HFFc6 (cell line): Measurements from ENCODE around the gene EBF3. TPM values are rescaled to one million over a fixed set of nuclear protein-coding genes. Genes with fewer than 3 reads are reported as not detected.

Experiments used
- DNase-seq: peaks from one replicate; pipeline ENCODE4 v3.0.0-alpha.2; 2018
- H3K27ac Mint-ChIP-seq: 2 replicates; pipeline ENCODE4 v1.8.0; 2020; ENCODE audit warnings: mild to moderate bottlenecking, mixed read lengths
- H3K27me3 Mint-ChIP-seq: 2 replicates; pipeline ENCODE4 v1.8.0; 2021; ENCODE audit warnings: mild to moderate bottlenecking, moderate library complexity, mixed read lengths; ENCODE audit not compliant: insufficient read depth
- H3K36me3 Mint-ChIP-seq: 2 replicates; pipeline ENCODE4 v1.8.0; 2021; ENCODE audit warnings: low read depth, mixed read lengths
- H3K4me1 Mint-ChIP-seq: 2 replicates; pipeline ENCODE4 v1.8.0; 2020; ENCODE audit warnings: low read depth, mixed read lengths
- H3K4me3 Mint-ChIP-seq: 2 replicates; pipeline ENCODE4 v1.8.0; 2020; ENCODE audit warnings: mild to moderate bottlenecking, moderate library complexity, mixed read lengths
- H3K9me3 Mint-ChIP-seq: 2 replicates; pipeline ENCODE4 v1.8.0; 2020; ENCODE audit warnings: mild to moderate bottlenecking, mixed read lengths
- CTCF ChIP-seq: fragments of 200-600 bp; sonication (generic); IDR thresholded peaks from 2 replicates; pipeline ENCODE4 v1.5.0; 2021; ENCODE audit warnings: antibody characterized with exemption, mild to moderate bottlenecking
- total RNA-seq, 6 experiments: library from RNA; stranded (reverse); fragmentation: NEBNext Ultra II Directional; extraction: Animal tissue kit (Norgen Biotek cat#: 25700); gene quantifications; 2 replicates in 1 of 6; 3 replicates in 5 of 6; pipeline ENCODE4 v1.2.3, GENCODE V29; 2021

EBF3 gene
- total RNA-seq, 6 experiments from 2014 or later, result 0.14 to 0.39 (median 0.21) TPM; not detected in 2

DNA sequence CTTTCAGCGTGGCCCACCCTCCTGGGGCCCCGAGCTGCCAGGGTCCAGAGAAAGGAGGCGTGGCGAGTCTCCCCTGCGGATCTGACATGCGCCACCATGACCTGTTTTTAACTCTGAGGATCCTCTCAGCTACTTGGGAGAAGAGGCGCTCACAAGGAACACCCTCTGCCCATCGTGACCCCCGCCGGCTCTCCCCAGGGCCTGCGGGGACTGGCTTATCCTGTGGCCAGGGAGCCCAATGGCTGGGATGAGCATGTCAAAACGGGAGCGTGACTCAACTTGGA lies 93.7 kb downstream of the EBF3 start:
- no peak for DNase-seq
- Mint-ChIP-seq H3K27ac (no peak overlapping the region), H3K9me3 (peaks cover 35% of the 10 kb centered on the region), H3K36me3 (no peaks in the 10 kb centered on the region), H3K4me3 (no peak overlapping the region), H3K4me1 (no peaks in the 10 kb centered on the region), H3K27me3 (peaks cover 5% of the 10 kb centered on the region)
- TF ChIP-seq CTCF, result no peak

DNA sequence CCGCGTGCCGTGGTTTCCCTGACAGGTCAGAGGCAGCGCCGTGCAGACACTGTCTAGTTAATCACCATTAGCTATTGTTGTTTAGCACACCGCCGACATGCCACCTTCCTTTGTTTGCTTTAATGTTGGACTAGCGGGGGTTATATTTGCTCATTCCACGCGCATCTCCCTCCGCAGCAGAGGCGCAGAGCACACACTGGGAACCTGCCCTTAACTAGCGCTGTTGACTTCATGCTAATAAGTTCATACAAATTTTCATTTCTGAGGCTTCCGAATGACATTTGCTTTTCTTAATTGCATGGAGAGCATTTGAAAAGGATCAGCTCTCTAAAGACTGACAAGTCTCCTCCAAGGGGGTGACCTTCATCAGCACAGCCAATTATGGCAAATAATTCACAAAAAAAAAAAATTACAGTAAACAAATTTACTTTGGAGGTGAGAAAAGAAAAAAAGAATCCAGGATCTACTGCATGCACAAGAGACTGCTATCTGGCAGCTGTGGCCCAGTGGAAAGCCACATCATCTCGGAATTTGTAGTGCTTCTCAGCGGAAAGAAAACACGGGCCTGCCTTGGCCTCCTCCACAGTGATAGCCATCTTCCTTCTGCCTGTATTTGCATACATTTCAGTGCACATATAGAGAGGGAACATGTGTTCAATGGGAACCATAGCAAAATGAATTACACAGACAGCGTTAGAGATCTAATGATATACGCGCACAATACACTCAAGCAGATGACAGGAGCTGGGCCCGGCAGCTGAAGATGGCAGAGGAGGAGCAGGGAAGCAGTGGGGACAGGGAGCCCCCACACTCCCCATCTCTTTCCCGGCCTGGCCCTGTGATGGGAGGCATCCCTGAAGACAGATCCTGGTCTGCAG lies 94.2 kb downstream of the EBF3 start:
- Mint-ChIP-seq H3K4me1 (no peaks in the 10 kb centered on the region), H3K36me3 (no peaks in the 10 kb centered on the region), H3K4me3 (no peak overlapping the region), H3K27ac (no peak overlapping the region), H3K9me3 (peaks cover 35% of the 10 kb centered on the region), H3K27me3 (peaks cover 5% of the 10 kb centered on the region)
- no peak for DNase-seq
- no peak for TF ChIP-seq CTCF

DNA sequence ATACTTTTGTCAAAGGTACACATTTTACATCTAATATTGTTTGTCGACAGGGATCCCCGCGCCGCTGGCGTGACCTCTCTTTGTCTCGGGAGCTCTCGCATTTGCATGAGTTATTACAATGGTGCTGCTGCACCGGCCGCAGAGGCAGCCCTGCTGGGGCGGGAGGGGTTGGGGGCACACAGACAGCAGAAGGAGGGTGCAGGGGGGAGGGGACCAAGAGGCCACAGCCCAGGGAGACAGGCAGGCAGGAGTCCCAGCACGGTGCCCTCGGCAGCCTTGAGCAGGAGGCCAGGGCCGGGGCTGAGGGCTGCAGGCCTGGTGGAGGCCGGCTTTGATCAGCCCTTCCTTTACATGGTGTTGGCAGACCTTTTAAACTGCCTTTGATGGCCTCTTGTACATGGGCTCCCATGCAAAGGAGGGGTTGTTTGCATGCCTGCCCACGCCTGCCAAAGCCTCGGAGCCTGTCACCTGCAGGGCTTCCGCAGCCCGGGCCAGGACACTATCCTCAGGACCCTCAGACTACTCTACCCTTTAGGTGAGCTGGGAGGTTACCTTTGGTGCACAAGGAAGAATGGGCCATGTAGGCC lies 95.5 kb downstream of the EBF3 start:
- no peaks in the 10 kb centered on the region for H3K36me3 Mint-ChIP-seq
- H3K9me3 Mint-ChIP-seq, result peaks cover 27% of the 10 kb centered on the region
- no peak overlapping the region for H3K4me3 Mint-ChIP-seq
- H3K27me3 Mint-ChIP-seq, result peaks cover 5% of the 10 kb centered on the region
- DNase-seq, result no peak
- no peak overlapping the region for H3K27ac Mint-ChIP-seq
- TF ChIP-seq CTCF, result no peak
- H3K4me1 Mint-ChIP-seq, result no peaks in the 10 kb centered on the region

DNA sequence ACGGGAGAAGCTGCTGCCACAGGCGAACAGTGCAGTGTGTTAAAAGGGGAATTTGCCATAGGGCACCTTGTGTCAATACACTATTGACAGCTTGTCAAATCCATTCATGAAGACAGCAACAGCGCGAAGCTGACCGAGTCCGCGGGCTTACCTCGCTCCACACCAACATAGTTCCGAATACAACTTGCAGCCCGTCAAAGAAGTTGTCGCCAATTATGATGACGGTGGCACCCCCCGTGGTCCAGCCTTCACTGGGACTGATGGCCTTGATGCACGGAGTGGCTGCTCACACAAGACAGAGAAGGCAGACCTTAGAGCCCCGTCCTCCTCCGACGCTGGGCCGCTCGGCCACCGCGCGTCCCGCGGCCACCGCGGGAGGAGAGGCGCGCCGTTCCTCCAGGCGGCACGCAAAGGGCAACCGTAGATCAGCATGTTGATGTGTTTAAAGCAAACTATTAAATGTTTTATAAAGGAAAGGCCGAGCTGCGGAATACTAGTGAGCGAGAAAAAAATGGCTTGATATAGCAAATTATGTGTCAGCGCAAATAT lies 96.4 kb downstream of the EBF3 start:
- DNase-seq, result no peak
- no peak overlapping the region for H3K27ac Mint-ChIP-seq
- H3K9me3 Mint-ChIP-seq, result peaks cover 21% of the 10 kb centered on the region
- no peak for TF ChIP-seq CTCF
- H3K4me3 Mint-ChIP-seq, result no peak overlapping the region
- no peaks in the 10 kb centered on the region for H3K4me1 Mint-ChIP-seq
- H3K36me3 Mint-ChIP-seq, result no peaks in the 10 kb centered on the region
- H3K27me3 Mint-ChIP-seq, result peaks cover 3% of the 10 kb centered on the region

DNA sequence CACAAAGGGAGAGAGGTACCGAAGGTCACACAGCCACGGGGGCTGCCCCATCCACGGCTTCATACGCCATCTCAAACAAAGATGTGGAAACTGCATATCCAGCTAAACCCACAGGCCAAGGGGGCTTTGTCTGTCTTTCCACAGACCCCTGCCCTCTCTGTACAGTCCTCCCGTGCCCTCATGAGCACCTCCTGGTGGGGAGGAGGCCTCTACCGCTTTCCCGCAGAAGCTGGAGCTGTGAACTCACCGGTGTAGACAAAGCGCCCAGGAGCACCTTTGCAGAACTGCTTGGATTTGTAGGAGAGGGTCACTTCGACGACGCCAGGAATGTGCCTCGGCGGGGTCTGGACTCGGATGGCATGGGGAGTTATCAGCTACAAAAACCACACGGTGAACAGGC lies 97.2 kb downstream of the EBF3 start:
- Mint-ChIP-seq H3K27ac (no peak overlapping the region), H3K4me3 (no peak overlapping the region), H3K27me3 (peaks cover 3% of the 10 kb centered on the region), H3K4me1 (no peaks in the 10 kb centered on the region), H3K36me3 (no peaks in the 10 kb centered on the region), H3K9me3 (peaks cover 18% of the 10 kb centered on the region)
- no peak for DNase-seq
- no peak for TF ChIP-seq CTCF
